HG02678 (cell line): ENCODE data around the gene NBEA.

ENCODE experiments used
- ATAC-seq: cut with Tn5 transposase; IDR thresholded peaks from one replicate; pipeline ENCODE4 v1.9.1; 2021; ENCODE audit warnings: mild to moderate bottlenecking, moderate library complexity; ENCODE audit not compliant: unreplicated experiment

NBEA gene

DNA sequence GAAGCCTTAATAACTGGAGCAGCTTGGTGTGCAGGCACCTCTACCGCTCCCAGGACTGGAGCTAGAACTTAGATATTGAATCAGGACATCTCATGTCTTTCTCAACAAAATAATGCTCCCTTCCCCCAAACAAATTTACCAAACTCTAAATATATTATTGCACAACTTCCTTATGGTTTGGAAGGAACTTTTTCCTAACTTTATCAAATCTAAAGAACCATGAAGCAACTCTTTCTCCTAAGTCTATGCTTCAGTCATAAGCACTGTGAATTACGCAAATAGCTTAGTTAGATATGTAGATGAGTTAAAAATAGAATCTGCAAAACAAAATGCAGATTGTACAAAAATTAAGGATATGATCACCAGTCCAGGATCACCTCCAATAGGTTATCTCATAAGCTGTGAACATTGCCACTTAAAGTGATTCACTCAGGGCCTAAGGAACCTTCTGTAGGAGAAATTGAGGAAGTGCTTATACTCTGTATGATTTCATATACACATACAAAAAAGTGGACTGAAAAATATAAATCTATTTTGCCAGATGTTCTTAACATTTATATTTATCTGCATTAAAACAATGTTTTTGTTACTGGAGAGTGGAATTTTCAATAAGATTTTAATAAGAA, 554.8 kb downstream of the NBEA start:
- no peak for ATAC-seq

DNA sequence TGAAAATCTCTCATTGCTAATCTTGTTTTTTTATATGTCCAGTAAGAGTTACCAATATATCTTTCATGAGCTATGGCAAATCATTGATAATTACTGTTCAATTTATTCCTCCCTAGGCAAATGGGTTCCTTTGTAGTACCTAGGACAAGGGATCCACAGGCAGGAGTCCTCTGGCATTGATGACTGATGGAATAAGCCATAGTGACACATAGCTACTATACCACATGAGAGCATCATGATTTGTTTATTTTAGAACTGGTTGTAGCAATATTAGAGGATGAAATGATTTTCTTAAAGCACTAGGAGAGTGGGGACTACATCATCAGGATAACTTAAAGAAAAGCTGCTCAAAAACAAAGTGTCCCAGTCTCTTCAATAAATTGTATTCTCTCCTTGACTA, 556.2 kb downstream of the NBEA start:
- ATAC-seq, result no peak

DNA sequence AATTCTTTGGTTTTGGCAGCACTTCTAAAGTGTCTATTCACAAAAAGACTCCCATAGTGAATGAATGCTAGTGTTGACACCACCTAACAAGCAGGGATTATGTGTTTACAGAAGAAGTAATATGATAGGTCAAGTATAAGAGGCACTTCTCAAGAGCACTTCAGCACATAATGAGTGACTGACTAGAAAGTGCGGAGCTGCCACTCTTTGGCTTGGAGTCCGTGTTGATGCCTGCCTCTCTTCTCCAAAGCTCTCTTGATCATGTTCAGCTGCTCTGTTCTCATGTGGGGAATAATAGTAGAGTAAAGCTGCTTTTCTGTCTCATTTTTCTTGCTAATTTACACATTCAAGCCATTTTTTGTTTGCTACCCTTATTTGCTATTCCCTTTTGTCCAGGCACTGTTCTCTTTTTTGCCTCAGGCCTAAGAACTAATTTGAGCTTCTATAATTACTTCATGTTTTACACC, 557.2 kb downstream of the NBEA start:
- no peak for ATAC-seq

DNA sequence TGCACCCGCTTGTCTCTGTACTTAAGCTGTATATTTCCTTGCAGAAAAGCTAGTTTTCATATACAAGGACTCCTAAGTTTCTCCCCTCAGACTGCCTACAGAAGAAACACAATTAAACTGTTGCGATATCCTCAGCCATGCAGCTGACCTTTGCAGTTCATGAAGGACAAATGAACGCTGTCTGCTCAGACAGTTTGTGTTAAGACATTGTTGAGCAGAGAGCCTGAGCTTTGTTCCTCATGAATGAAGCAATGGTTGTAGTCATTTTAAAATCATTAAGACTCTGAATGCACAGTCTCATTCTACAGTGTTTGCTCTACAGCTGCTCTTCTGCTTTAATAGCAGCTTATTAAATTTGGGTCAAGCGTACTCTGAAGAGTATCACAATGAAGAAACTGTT, 557.6 kb downstream of the NBEA start:
- no peak for ATAC-seq

DNA sequence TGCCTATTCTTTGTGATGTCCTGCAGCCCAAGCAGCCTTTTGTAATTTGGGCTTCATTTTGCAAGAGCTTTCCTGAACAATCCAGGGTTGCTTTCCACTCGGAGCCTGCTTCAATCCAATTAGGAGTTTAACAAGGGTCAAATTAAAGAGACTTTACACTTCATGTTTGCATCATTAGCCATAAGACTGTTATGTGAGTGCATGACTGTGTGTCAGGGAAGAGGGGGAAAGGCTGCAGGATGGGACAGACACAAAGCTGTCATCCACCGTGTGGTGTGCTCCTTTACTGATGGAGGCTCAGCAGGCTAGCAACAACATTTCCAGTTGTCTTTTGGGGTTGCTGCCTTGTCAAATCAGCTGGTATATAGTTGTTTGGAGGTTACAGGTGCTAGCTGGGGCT, 558.1 kb downstream of the NBEA start:
- no peak for ATAC-seq

DNA sequence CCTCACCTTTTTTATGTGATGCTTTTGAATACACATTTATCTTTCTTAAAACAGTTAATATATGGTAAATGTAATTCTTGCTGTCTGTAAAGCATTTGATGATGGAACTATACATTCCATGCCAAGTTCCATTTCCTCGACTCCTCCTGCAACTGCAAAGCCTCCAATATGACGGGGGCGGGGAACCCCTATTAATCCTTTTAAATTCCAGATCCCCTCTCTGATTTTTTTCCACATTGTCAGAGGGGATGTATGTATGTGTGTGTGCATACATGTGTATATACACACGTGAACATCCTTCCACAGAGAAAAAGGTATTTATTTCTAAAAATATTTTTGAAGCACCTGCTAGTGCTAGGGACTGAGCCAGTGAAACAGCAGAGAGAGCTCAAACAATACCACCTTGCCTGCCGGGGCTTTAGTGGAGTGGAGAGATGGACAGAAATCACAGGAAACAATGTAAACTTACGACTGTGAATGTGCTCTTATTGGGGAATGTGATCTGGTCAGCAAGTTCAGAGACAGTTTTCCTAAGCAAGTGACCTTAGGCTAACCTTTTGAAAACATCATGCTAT, 559.7 kb downstream of the NBEA start:
- no peak for ATAC-seq

DNA sequence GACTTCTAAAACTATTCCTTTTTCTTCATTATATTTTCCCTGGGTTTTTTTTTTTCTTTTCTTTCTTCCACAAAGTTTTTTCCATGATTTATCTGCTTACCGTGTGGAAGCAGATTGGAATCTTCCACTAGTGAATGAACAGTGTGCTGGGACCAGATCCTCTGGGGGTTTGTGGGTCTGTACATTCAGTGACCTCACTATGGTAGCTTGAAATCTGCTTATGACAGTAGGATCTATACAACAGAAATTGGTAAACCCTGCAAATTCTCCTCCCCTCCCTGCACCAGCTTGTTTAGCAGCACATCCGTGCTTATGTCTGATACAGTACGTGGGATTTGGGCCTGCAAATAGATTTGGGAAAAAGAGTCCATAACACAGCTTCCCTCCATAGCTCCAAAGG, 560.4 kb downstream of the NBEA start:
- ATAC-seq, result no peak

DNA sequence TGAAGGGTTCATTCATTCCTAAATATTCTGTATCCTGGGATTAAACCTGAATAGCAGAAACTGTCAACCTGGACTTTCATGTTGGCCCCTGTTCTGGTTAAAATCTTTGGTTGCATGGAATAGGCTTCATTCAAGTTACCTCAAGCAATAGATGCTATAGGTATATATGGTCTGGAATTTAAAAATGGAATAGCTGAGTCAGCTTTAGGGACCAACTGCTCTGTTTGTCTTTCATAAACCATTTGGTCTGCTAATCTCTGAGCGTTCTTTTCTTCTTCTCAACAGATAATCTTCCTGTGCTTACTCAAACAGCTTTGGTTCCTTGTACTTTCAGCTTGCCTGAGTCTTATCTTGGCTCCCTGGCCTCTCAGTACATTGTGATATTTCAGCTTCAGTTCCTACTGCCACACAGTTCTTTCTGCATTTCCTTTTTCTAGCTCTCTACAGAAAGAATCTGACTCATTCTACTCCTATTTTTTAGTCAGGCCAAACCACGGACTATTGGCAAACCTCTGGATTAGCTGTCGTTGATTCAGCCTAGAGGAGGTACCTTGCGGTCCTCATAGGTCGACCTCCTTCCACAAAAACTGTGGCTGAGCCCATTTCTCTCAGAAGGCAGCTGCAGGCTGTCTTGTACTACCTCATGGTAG, 570.3 kb downstream of the NBEA start:
- ATAC-seq, result no peak

DNA sequence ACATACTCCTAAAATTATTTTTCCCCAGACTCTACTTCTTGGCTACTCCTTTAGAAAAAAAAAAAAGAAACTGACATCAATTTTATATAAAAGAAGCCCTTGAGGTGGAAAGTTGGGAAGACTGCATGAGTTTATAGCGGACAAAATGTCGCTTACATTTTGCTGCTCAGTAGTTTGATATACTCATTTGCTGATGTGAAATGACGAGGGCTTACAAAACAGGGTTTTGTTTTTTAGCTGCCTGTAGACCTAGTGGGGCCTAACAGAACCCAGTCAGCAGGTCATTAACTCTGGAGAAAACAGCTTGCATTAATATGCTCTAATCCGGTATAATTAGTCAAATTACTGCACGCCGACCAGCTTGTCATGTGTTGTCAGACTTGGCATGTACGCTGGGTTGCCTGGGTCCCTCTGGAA, 572.0 kb downstream of the NBEA start:
- no peak for ATAC-seq

DNA sequence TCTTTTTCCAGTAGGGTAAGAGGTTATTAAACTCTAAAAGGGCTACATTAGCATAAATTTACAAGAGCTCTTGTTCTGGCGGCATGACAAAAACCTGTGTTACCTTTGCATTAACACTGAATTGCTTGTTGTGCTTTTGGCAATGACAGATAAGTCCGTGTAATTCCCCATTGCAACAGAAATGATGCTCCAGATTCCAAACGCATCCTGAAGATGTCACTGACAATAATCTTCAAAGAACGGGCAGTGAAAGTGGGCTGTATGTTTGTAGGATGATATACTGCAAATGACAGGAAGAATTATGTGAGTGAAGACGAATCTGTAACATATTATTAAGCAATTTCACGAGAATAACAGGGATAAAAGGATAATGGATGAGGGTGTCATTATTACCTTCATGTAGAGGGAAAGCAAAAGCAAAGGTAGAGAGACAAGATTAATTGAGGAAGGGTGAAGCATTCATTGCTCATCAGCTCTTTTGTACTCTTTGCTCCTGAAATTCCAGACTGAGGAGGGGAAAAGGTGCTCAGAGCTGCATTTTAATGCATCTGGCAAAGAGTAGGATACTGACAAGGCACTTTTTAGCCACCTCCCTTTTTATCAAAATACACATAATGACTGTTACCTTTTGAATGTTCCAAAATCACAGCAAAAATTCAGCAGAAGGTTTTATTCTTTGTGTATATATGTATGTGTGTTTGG, 572.9 kb downstream of the NBEA start:
- no peak for ATAC-seq

DNA sequence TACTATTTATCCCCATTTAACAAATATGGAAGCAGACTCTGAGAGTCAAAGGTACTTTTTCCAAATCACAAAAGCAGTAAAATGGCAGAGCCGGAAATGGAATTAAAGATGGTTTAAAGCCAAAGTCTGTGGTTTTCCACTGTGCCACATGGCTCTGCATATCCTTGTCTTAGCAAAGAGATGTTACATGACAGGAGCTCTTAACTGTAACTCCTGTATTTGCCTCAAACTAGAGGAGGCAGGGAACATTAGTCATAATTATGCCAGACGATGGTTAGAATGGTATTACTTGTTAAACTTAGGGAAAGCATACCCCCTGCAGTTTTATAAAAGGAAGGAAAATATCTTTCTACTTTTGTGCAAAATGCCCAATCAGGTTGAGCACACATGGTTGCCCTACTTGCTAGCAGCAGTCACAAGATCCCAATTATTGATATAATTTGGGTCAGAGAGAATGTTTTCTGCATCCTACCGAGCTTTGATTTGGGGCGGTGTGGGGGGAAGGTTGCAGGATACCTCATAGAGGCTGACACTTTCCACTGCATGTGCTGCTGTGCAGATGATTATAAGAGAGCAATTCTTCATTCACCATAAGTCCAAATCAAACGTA, 576.4 kb downstream of the NBEA start:
- no peak for ATAC-seq

DNA sequence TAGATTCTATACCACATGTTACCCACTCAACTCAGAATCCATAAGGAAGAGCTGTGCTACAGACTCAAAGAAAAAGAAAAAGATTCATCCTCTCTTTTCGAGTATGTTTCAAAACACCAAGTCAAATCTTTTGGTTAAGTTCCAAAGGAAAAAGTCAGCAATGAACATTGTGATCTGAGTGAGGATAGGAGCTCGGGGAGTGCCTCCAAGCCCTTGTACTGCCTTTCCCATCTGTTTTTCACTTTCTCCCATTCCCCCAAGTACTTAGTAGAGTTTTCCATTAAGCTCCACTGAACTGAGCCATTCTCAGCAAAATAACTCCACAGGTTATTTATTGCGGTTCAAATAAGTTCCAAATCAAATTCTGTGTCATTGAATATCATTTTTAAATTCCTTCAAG, 582.1 kb downstream of the NBEA start:
- no peak for ATAC-seq

DNA sequence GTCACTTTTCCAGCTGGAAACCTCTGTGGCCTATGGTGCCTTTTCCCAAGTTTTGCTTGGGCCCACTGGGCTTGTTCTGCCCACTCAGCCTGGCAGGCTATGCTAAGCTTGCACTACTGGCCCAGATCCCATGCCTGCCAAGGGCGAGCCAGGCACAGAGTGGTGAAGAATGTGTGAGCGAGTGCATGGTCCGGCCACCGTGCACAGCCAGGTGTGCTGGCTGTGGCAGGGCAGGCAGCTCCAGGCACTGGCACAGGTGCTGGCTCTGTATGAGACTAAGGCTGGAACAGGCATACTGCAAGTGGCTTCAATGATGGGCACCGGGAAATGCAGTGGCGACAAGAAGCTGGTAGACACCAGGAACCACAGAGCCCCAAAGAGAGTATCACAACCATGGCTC, 584.5 kb downstream of the NBEA start:
- ATAC-seq, result no peak

DNA sequence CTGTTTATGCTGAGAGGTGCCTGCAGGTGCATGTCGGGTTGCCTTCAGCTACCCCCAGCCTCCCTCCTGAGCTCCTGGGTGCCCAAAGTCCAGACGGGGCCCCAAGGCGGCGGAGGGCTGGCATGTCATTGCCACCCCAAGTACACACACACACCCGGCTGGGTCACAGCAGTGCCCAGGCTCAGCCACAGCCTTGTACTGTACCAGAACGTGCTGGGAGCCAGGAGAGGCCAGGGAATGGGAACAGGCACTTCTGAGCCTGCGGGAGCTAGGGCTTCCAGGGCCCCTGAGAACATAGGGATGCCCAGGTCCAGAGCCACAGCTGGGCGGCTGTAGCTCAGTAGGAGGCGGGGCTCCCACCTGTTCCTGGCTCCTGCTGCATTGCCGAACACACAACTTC, 585.4 kb downstream of the NBEA start:
- ATAC-seq, result no peak

DNA sequence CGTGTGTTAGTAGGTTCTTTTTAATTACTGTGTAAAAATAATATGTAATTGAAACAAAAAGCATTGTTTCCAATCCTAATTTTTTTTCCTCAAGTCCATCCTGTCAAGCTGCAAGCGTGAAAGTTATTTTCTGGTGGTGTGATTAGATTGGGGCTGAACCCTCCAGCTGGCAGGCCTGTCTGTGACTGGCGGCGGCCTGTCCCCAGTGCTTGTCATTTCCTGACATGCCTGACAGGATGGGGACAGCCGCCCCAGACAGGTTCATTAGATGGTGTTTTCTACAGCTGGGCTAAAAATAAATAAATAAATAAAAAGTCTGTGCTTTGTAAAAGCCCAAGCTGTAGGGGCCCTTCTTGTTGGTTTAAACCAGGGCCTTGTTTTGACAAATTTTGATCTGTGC, 588.1 kb downstream of the NBEA start:
- no peak for ATAC-seq

DNA sequence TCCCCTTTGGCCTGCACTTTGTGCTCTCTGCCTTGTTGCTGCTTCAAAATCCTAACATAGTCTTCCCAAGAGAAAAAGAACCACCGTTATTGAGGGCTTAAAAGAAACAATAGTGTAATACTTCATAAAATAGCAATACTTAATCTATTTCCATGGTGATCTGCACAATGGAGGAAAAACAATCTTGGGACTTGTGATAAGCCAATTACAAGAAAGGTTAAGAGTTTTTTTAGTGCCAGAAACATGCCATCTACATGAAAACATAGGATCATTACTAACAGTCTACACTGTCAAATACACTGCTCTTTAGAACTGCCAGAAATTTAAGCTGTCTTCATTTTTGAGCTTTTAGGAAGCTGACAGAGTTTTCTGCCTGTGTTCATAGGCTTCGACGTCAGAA, 588.5 kb downstream of the NBEA start:
- ATAC-seq, result no peak

DNA sequence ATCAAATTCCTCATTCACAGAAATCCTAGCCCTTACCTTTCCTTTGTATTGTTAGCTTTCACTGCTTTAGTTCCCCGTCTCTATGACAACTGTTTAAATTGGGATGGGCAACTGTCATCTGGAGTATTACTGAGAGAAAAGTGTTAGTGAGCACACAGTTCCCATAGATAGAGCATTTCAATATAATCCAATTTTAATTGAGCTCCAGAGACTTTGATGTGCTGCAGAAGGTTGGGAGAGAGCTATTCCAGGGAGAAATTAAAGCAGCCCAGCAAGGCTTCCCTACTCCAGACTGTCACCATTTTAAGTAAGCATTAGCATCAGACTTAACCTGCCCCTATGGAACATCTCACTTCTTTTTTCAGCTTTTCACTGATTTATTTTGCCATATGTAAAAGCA, 589.5 kb downstream of the NBEA start:
- no peak for ATAC-seq

DNA sequence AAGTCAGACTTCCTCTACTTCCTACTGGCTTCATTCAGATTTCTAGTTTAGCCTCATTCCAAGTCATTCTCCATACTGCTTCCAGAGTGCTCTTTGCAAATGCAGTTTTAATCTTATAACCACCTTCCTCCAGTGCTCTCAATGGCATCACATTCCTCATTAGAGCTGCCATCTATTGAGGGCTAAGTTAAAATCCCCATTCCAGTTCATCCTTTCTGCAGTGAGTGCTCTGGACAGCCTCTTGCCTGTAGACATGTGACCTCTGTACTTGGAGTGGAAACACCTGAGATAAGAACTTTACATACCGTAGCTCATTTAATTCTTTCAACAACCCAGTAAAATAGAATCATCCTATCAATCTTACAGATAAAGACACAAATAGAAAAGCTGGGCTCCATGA, 592.3 kb downstream of the NBEA start:
- ATAC-seq, result no peak

DNA sequence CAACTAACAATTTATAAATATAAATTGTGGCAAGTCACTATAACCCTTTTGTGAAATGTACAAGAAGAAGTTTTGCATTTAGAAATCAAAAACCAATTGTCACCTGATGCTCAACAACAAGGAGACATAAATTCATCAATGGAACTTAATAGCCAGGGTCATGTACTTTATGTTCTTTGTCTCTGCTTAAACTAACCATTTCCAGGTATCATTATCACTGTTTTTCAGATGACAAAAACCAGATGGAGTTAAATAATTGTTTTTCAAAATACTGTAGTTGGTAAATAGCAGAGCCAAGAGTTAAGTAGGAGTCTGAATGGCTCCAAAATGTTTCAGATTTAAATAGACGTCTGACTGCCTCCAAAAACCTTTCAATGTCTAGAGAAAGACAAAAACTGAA, 606.7 kb downstream of the NBEA start:
- ATAC-seq, result no peak

DNA sequence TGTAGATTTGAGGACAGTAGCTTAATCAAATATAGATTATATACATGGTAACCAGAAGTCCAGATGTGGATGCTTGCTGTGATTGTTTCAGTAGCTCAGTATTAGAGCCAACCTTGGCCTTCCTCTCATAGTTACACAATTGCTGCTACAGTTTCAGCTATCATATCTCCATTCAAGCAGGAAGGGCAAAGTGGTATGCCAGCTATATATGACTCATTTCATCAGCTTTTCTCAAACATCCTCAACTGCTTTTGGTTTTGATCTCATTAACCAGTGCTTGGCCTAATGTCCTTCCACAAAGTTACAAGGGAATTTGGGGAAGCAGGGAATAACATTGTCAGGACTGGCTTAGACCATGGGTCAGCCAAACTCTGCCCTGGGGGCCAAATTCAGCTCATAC, 607.4 kb downstream of the NBEA start:
- ATAC-seq, result no peak

DNA sequence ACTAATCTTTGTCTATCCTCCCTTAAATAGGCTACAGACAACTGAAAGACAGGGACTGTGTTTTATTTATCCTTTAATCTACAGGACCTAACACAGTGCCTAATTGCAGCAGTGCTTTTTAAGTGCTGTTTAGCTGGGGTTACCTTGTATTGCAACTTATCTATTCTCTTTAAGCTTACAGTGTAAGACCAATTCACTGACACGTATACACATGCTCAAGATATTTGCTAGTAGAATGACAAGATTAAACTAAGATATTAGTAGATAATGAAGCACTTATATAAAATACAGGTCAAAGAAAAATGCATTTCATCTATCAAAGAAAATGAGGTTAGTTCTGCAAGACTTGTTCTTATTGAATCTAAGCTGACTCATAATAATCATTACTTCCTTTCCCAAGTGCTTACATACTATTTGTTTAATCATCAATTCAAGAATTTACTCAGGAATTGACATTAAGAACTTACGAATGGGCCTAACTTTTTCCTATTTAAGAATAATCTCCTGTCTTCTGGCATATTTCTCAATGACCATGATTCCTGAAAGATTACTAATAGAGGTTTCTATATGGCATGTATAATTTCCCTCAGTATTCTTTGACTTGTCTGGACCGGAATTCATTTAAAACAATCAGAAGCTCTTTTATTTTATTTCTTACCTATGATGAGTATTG, 610.2 kb downstream of the NBEA start:
- no peak for ATAC-seq
